ENCODE data around the gene KMT2D.

Gene KMT2D

DNA sequence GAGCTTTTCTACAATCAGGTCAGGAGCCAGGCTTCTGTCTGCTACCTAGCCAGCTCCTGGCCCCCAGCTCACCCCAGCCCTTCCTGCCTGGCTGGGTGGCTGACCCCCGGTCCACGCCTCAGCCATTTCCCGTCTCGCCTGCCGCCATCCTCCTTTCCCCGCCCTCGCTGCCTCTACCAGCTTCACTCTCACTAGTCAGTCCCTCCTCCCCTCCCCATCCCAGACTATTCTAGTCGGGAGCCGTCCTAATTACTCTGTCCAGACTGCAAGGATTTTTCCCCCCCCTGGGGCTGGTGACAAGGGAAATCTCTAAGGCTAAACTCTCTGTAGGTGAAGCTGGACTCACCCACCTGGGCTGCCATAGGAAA, 33.2 kb upstream of the KMT2D start:
- peak overlapping the region; percentile 39; the same call in 1 of the 2 replicates for H3K4me2 ChIP-seq (ENCODE audit: low read length)
- H3K27ac ChIP-seq (ENCODE audit: low read depth, low read length, poor library complexity, severe bottlenecking): no peak overlapping the region
- peaks cover 16% of the 10 kb centered on the region for H3K4me1 ChIP-seq (ENCODE audit: insufficient read depth, low read length, severe bottlenecking)
- no peaks in the 10 kb centered on the region; the same call in none of the 2 replicates for H3K27me3 ChIP-seq (ENCODE audit: insufficient read depth, low read length)
- peaks cover 17% of the 10 kb centered on the region for H3K36me3 ChIP-seq (ENCODE audit: insufficient read depth, low read length)
- no peaks in the 10 kb centered on the region for H3K79me2 ChIP-seq (ENCODE audit: insufficient read depth, low read length)
- H3K9me2 ChIP-seq (ENCODE audit: low read depth, low read length): no peaks in the 10 kb centered on the region
- TF ChIP-seq EZH2 (IDR thresholded peaks at IDR 0.05; ENCODE audit: borderline replicate concordance, low read length): no peak
- TF ChIP-seq, protein P1, sequence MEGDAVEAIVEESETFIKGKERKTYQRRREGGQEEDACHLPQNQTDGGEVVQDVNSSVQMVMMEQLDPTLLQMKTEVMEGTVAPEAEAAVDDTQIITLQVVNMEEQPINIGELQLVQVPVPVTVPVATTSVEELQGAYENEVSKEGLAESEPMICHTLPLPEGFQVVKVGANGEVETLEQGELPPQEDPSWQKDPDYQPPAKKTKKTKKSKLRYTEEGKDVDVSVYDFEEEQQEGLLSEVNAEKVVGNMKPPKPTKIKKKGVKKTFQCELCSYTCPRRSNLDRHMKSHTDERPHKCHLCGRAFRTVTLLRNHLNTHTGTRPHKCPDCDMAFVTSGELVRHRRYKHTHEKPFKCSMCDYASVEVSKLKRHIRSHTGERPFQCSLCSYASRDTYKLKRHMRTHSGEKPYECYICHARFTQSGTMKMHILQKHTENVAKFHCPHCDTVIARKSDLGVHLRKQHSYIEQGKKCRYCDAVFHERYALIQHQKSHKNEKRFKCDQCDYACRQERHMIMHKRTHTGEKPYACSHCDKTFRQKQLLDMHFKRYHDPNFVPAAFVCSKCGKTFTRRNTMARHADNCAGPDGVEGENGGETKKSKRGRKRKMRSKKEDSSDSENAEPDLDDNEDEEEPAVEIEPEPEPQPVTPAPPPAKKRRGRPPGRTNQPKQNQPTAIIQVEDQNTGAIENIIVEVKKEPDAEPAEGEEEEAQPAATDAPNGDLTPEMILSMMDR (IDR thresholded peaks at IDR 0.05; ENCODE audit: low read length): no peak
- H3K9me3 ChIP-seq (ENCODE audit: low read length): no peaks in the 10 kb centered on the region
- no peak overlapping the region for H2AFZ ChIP-seq (ENCODE audit: low read length)
- no peak overlapping the region for H3K9ac ChIP-seq (ENCODE audit: low read length)
- H4K20me1 ChIP-seq (ENCODE audit: insufficient read depth, low read length): no peaks in the 10 kb centered on the region
- no peaks in the 10 kb centered on the region for H3F3A ChIP-seq (ENCODE audit: insufficient read depth, low read length)
- H3K4me3 ChIP-seq (ENCODE audit: low read depth, low read length, poor library complexity, severe bottlenecking): no peak overlapping the region

DNA sequence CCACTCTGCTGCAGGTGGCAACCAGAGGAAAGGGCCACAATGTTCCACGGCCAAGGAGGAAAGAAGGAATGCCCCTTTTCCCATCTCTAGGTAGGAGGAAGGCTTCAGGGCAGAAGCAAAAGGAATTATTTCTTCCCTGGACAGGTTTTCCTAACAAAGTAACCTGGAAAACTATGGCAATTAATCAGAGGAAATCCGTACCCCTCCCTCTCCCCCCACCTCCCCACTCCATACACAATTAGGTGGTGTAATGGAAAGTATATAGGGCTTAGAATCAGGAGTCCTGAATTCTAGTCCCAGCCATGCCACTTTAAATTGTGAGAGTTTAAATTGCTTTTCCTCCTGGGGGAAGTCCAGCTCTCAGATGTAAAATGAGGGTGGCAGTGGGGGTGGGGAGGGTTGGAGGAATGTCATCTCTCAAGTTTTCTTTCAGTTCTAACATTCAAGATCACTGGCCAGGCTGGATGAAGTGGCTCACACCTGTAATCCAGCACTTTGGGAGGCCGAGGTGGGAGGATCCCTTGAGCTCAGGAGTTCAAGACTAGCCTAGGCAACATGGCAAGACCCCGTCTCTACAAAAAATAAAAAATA, 32.3 kb upstream of the KMT2D start:
- peaks cover 17% of the 10 kb centered on the region for H3K36me3 ChIP-seq (ENCODE audit: insufficient read depth, low read length)
- no peaks in the 10 kb centered on the region for H3K9me3 ChIP-seq (ENCODE audit: low read length)
- no peaks in the 10 kb centered on the region for H3K9me2 ChIP-seq (ENCODE audit: low read depth, low read length)
- H3K9ac ChIP-seq (ENCODE audit: low read length): no peak overlapping the region
- no peak overlapping the region for H3K4me2 ChIP-seq (ENCODE audit: low read length)
- no peak overlapping the region for H2AFZ ChIP-seq (ENCODE audit: low read length)
- no peak overlapping the region for H3K27ac ChIP-seq (ENCODE audit: low read depth, low read length, poor library complexity, severe bottlenecking)
- no peaks in the 10 kb centered on the region for H3F3A ChIP-seq (ENCODE audit: insufficient read depth, low read length)
- H3K27me3 ChIP-seq (ENCODE audit: insufficient read depth, low read length): no peaks in the 10 kb centered on the region; the same call in none of the 2 replicates
- H3K4me1 ChIP-seq (ENCODE audit: insufficient read depth, low read length, severe bottlenecking): peaks cover 24% of the 10 kb centered on the region
- H4K20me1 ChIP-seq (ENCODE audit: insufficient read depth, low read length): no peaks in the 10 kb centered on the region
- no peak overlapping the region for H3K4me3 ChIP-seq (ENCODE audit: low read depth, low read length, poor library complexity, severe bottlenecking)
- TF ChIP-seq EZH2 (IDR thresholded peaks at IDR 0.05; ENCODE audit: borderline replicate concordance, low read length): no peak
- TF ChIP-seq, protein P1 (IDR thresholded peaks at IDR 0.05; ENCODE audit: low read length): no peak
- no peaks in the 10 kb centered on the region for H3K79me2 ChIP-seq (ENCODE audit: insufficient read depth, low read length)

DNA sequence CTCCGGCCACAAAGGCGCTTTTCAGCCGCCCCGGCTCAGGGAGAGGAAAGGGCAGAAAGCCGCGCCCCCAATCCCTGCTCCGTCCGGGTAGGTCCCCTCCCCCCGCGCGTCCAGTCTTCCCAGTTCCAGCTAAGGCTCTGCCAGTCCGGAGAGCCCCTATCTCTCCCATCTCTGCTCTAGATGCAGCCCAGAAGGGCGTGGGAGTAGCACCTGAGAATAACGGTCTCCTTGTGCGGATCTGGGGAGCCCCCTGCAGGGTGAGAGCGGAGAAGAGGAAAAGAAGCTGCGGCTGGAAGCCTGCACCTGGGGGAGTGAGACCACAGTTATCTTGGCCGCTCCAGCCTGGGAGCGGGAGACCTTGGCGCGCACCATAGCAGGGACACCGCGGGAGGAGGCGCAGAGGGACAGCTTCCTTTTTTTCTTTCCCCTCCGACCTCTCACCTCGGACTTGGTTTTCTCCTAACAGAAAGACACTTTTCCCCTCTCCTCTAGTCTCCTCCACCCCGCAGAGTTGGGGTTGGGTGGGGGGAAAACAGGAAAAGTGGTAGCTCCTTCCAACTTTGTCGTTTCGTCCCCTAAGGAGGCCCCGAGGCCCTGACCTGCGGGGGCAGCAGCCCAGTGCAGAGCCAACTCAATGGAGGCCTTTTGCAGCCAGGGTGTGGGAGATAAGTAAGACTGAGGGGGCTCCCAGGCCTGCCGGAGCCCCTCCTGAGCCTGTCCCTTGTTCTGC, 31.7 kb upstream of the KMT2D start:
- Histone ChIP-seq H3K4me2 (ENCODE audit: low read length) (no peak overlapping the region), H3K4me3 (ENCODE audit: low read depth, low read length, poor library complexity, severe bottlenecking) (no peak overlapping the region), H3K27me3 (ENCODE audit: insufficient read depth, low read length) (no peaks in the 10 kb centered on the region; the same call in none of the 2 replicates), H3F3A (ENCODE audit: insufficient read depth, low read length) (no peaks in the 10 kb centered on the region), H3K79me2 (ENCODE audit: insufficient read depth, low read length) (no peaks in the 10 kb centered on the region), H3K27ac (ENCODE audit: low read depth, low read length, poor library complexity, severe bottlenecking) (no peak overlapping the region), H2AFZ (ENCODE audit: low read length) (no peak overlapping the region), H3K9me3 (ENCODE audit: low read length) (no peaks in the 10 kb centered on the region), H3K36me3 (ENCODE audit: insufficient read depth, low read length) (peaks cover 11% of the 10 kb centered on the region), H4K20me1 (ENCODE audit: insufficient read depth, low read length) (no peaks in the 10 kb centered on the region), H3K9me2 (ENCODE audit: low read depth, low read length) (no peaks in the 10 kb centered on the region), H3K4me1 (ENCODE audit: insufficient read depth, low read length, severe bottlenecking) (peaks cover 27% of the 10 kb centered on the region), H3K9ac (ENCODE audit: low read length) (no peak overlapping the region)
- TF ChIP-seq, protein P1 (IDR thresholded peaks at IDR 0.05; ENCODE audit: low read length): peak; percentile 33; the same call in 1 of the 2 replicates
- TF ChIP-seq EZH2 (IDR thresholded peaks at IDR 0.05; ENCODE audit: borderline replicate concordance, low read length): no peak
